HG03060 (cell line): ENCODE measurements around the gene PACSIN2.

Experiments
- ATAC-seq: cut with Tn5 transposase; IDR thresholded peaks from one replicate; pipeline ENCODE4 v1.9.1; 2021; ENCODE audit warnings: low read depth, moderate number of reproducible peaks; ENCODE audit not compliant: unreplicated experiment

The PACSIN2 gene

GRCh38 chr22:42912059-42912458 lies 102.9 kb downstream of the PACSIN2 start:
- no peak for ATAC-seq

DNA sequence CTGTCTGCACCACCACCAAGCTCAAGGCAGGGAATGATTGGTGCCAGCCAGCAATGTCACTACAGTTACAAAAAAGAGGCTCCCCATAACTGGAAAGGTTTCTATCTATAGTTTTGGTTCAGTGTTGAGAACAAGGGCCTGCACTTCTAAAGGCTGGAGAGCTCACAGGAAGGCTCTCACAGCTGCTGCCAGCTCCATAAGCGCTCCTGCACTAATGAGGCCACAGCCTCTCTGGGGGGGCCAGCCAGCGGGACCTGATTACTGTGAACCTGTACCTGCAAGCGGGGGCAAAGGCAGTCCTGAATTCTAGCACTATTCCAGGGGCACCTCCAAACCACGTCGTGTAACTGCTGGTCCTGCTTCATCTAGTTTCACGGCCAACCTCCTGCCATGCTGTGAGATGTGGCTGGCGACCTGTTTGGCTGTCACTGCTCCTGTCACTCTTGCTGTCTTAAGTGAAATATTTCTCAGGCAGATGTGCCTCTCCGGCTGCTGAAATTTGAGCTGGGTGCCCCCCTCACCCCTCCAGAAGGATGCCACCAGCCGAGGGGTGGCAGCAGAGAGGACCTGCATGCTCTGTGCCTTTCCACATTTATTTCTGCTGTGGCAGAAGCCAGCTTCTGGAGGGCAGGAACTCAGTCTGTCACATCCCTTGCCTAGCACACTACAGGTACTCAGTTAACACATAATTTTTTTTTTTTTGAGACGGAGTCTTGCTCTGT lies 104.6 kb downstream of the PACSIN2 start:
- ATAC-seq = no peak

DNA sequence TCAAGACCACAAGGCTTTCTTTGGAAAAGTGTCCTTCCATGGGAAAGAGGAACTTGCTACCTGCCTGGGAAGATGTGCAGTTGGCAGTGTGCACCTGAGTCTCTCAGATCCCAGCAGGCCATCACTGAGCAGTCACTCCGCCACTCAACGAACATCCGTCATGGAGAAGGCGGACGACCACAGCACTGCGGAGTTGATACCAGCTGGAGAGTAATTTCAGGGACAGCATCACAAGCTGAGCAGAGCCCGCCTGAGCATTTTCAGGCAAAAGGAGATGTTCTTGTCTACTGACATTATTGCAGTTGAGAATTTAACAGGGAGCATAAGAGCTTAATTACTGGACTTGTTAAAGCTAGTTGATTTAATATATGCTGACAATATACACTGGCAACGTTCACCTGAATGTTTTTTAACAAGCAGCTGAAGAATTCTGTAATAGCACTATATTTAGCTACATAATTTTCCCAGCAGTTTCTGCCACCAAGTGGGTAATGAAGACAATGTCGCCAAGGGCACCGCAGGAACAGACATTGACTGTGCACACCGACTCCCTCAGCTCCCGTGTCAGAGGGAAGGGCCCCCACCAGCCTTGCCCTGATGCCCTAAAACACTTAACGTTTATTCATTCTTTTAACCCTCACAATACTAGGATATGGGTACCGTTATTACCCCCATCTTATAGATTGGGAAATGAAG lies 105.4 kb downstream of the PACSIN2 start:
- ATAC-seq = no peak

DNA sequence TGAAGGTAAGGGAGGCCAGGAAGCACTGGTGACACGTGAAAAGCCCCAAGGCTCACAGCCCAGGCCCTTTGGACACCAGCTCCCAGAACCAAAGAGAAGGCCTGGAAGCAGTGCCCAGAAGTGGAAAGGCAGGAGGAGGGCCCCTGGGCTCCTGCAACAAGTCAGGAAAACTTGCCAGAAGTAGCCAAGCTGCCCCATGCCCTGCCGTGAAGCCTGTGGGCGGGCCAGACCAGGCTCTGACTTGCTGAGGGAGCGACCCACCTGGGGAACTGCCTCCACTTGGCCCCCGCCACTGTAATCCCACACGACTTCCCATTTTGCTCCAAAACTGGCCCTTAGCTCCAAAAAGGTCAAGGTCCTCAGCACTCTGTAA lies 106.6 kb downstream of the PACSIN2 start:
- no peak for ATAC-seq

- ATAC-seq = no peak
Observed at GRCh38 chr22:42907404-42908373, 107.3 kb downstream of the PACSIN2 start.

DNA sequence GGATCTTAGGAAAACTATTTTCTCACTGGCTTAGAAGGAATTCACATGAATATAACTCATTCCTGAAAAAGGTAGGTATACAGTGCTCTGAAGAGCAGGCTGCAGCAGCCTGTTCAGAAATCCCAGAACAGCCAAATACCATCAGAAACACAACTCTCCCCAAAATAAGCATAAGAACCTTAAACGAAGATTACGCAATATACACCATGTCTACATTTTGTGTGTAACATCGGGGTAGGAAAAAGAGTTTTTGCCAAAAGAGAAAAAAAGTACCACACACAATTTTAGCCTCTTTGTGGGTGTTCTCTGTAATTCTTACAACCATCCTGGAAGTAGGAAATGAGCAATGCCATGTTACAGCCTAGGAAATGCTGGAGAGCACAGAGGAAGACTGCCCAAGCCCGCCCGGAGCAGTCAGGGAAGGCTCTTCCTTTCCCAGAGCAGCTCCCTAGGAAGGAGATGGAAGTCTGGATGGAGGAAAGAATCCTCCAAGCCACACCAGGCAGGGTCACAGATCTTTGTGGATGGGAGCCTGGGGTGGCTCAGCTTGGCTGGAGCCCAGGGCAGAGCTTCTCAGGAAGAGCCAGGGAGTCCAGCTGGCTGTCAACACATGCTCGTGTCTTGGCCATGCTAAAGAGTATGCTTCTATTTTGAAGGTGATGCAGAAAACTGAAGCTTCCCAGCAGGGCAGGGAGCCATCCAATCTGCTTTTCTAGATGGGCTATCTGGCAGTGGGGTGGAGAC lies 108.2 kb downstream of the PACSIN2 start:
- no peak for ATAC-seq

DNA sequence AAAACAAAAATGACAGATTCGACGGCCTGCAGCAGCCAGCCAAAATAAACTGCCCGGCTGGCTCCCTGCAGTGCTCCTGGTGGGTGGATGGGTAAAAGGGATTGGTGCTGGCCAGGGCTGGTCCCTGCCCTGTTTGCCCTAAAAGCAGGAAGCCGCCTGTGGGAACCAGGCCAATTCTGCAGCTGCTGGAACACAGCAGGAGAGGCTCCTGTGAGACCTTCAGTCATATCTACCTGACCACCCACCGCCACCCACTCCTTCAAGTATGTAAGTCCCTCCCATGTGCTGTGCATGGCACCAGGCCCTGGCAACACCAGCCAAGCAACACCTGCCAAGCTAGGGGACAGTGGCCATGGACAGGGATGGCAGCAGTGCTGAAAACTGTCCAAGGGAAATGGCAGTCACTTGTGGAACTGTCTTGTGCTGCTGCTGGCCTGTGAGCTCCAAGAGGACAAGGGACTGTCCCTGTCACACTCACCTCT lies 109.2 kb downstream of the PACSIN2 start:
- no peak for ATAC-seq

DNA sequence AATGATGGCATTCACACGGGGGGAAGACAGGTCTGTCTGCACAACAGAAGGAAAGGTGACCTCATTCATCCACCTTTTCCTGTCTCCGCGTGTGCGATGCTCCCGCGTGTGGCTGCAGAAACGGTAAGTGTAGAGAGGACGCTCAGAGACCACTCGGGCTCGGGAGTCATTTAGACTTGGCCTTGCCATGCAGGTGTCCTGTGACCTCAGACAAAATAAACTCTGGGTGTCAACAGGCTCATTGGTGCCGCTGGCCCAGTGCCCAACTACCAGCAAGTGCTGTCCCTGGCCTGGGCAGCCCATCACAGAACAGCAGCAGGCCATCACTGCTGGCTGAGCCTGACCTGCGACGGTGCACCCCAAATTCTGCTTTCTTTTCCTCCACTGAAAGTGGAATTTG lies 109.7 kb downstream of the PACSIN2 start:
- no peak for ATAC-seq

- ATAC-seq = no peak
Observed at GRCh38 chr22:42904050-42904449, 110.9 kb downstream of the PACSIN2 start.

DNA sequence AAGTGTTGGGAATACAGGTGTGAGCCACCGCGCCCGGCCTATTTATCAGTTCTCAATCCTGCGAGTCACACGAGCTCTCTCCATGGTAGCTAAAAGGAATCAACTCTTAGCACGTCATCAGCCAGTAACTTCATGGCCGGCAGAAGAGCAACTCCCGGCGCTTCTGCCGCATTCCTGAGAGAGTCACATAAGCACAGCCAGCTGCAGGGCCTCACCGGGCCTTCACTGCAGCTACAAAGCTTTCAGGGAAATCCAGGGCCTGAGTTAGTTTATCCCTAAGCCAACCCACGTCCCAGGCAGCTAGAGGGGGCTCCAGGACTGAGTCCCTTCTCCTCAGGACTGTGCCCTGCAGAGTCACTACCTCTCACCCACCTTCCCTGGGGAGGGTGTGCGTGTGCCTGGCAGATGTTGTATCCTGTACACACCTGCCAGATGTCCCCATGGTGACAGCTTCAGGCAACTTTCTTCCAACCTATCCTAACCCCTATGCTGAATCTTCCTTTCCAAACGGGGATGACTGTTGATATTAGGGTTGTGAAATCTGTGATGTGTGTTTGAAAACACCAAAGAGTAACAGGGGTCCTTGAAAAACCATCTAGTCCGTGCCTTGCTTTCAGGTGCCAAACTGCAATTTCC lies 112.0 kb downstream of the PACSIN2 start:
- ATAC-seq = no peak

- ATAC-seq = no peak
Observed at GRCh38 chr22:42901790-42902508, 113.0 kb downstream of the PACSIN2 start.

DNA sequence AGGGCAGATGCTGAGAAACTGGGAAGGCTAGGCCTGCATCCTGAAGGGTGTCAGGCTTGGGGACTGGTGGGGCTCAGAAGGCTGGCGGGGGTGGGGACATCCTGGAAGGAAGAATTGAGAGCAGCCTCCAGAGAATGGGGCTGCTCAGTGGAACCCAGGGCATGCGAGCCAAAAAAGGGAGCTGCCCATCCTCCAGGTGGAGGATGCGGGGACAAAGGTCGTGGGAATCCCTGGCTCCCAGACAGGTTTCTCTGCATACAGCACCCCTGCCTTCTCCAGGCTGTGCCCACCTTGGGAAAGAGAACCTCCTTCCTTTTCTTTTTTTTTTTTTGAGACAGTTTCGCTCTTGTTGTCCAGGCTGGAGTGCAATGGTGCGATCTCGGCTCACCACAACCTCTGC lies 117.0 kb downstream of the PACSIN2 start:
- ATAC-seq = no peak

GRCh38 chr22:42895541-42895981 lies 119.4 kb downstream of the PACSIN2 start:
- ATAC-seq = no peak

DNA sequence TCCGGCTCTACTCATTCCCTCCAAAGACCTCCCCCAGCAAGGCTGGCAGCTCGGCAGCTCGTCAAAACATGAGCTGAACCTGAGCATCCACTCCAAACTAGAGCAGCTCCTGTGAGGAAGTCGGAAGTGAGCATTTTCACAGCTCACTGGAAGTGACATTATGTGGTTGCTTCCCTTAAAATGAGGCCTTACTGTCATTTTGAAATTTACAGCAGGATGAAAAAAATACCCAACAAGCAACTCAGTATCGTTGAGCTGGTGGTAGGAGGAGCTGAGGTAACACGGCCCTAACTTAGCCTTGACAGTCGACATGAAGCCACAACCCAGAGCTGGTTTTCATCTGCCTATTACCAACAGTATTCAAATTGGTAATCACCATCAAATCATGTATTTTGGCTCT lies 119.9 kb downstream of the PACSIN2 start:
- no peak for ATAC-seq

DNA sequence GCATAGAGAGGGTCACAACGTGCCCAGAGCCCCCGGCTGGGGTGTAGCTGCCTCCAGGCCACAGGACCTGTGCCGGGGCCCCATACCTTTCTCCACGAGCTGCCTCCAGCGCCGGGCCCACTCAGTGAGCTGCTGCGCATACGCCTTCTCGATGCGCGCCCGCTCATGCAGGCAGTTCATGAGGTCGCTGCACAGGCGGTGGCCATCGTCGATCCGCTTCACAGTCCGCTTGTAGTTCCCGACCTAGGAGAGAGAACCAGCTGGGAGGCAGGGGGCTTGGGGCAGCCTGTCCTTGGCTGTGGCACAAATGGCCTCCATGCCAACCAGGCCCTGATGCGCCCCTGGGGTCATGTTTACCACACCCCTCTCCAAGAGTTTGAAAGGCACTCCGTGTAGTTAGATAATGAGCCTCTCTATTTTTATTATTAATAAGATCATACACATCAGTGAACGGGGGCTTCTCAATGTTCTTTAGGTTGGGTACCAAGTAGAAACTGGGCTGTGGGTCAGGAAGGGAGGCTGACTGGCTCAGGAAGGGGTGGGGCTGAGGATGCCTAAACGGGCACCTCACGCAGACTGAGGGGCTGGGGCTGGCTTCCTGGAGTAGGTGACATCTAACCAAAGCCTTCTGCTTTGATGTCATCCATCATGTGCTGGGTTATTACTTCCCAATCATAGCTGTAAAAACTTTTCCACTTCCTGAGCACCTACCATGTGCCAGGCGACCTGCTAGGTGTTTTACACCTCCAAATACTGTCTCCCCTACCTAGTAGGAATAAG lies 121.4 kb downstream of the PACSIN2 start:
- no peak for ATAC-seq

- no peak for ATAC-seq
Observed at GRCh38 chr22:42892571-42893316, 122.2 kb downstream of the PACSIN2 start.

GRCh38 chr22:42892156-42892555 lies 122.8 kb downstream of the PACSIN2 start:
- no peak for ATAC-seq

- no peak for ATAC-seq
Observed at GRCh38 chr22:42891696-42892095, 123.3 kb downstream of the PACSIN2 start.
